ENCODE measurements around the gene ERBIN. TPM values are rescaled to one million over a fixed set of nuclear protein-coding genes. Genes with fewer than 3 reads are reported as not detected.

The ERBIN gene
- total RNA-seq, 1 experiment from 2014 or later = 27.1 TPM

- TF ChIP-seq PREB (CRISPR knock-in tag; IDR thresholded peaks at IDR 0.05; ENCODE audit: borderline replicate concordance) (no peak), ZNF281 (CRISPR knock-in tag; IDR thresholded peaks at IDR 0.05) (no peak), ELF4 (CRISPR knock-in tag; IDR thresholded peaks at IDR 0.05; ENCODE audit: low read depth) (no peak), FOXK1 (CRISPR knock-in tag; IDR thresholded peaks at IDR 0.05) (no peak), PRDM15 (CRISPR knock-in tag; IDR thresholded peaks at IDR 0.05) (no peak), ZBTB21 (CRISPR knock-in tag; IDR thresholded peaks at IDR 0.05; ENCODE audit: borderline replicate concordance) (no peak), FOXP1 (CRISPR knock-in tag; IDR thresholded peaks at IDR 0.05; ENCODE audit: borderline replicate concordance) (no peak), ZNF396 (CRISPR knock-in tag; IDR thresholded peaks at IDR 0.05; ENCODE audit: borderline replicate concordance) (no peak)
- Mint-ChIP-seq H3K4me3 (no peak overlapping the region), H3K36me3 (0 out of 2 replicates have a peak, but pooled peaks cover 5% of the 10 kb centered on the region), H3K4me1 (peaks cover 6% of the 10 kb centered on the region), H3K27ac (no peak overlapping the region), H3K27me3 (ENCODE audit: low read depth) (no peaks in the 10 kb centered on the region), H3K9me3 (no peaks in the 10 kb centered on the region)
- DNase-seq (ENCODE audit: low spot score) (no peak), ATAC-seq (no peak)
- ChIA-PET CTCF (no interaction called here), POLR2A (no interaction called here)
Observed at GRCh38 chr5:66015196-66015960, 89.0 kb downstream of the ERBIN start.

- CTCF ChIA-PET = interaction anchor here (0.8 kb wide), 1 partner anchor 300 kb away, joined by 3 read pairs; no protein-coding TSS in a partner anchor
- H3K9me3 Mint-ChIP-seq = no peaks in the 10 kb centered on the region
- no peak overlapping the region for H3K4me3 Mint-ChIP-seq
- H3K27me3 Mint-ChIP-seq (ENCODE audit: low read depth) = no peaks in the 10 kb centered on the region
- H3K4me1 Mint-ChIP-seq = 0 out of 2 replicates have a peak, but pooled peaks cover 4% of the 10 kb centered on the region
- no peak overlapping the region for H3K27ac Mint-ChIP-seq
- DNase-seq (ENCODE audit: low spot score) (no peak), ATAC-seq (no peak)
- POLR2A ChIA-PET = no interaction called here
- peaks cover 3% of the 10 kb centered on the region for H3K36me3 Mint-ChIP-seq
- TF ChIP-seq HMGXB4 (CRISPR knock-in tag; IDR thresholded peaks at IDR 0.05) = no peak
- no peak for TF ChIP-seq E2F5 (CRISPR knock-in tag; IDR thresholded peaks at IDR 0.05)
- no peak for TF ChIP-seq ZBTB43 (CRISPR knock-in tag; IDR thresholded peaks at IDR 0.05)
- TF ChIP-seq ZNF416 (CRISPR knock-in tag; IDR thresholded peaks at IDR 0.05) = no peak
- TF ChIP-seq ERG (CRISPR knock-in tag; IDR thresholded peaks at IDR 0.05) = no peak
- no peak for TF ChIP-seq ZMAT4 (CRISPR knock-in tag; IDR thresholded peaks at IDR 0.05)
- TF ChIP-seq FOXP4 (CRISPR knock-in tag; IDR thresholded peaks at IDR 0.05) = no peak
- TF ChIP-seq EMX1 (CRISPR knock-in tag; IDR thresholded peaks at IDR 0.05) = no peak
Observed at GRCh38 chr5:66021585-66021984, 95.2 kb downstream of the ERBIN start.

Data from WTC11 (cell line).